ENCODE data around the gene INPP5A. TPM values are rescaled to one million over a fixed set of nuclear protein-coding genes. Genes with fewer than 3 reads are reported as not detected.
"Not testable (repeated sequence)": the region's sequence is repeated elsewhere in the genome, so short reads cannot be mapped to it uniquely, and the experiment has no call there.

Gene INPP5A
- polyA plus RNA-seq, 1 donor = 51.2 TPM

DNA sequence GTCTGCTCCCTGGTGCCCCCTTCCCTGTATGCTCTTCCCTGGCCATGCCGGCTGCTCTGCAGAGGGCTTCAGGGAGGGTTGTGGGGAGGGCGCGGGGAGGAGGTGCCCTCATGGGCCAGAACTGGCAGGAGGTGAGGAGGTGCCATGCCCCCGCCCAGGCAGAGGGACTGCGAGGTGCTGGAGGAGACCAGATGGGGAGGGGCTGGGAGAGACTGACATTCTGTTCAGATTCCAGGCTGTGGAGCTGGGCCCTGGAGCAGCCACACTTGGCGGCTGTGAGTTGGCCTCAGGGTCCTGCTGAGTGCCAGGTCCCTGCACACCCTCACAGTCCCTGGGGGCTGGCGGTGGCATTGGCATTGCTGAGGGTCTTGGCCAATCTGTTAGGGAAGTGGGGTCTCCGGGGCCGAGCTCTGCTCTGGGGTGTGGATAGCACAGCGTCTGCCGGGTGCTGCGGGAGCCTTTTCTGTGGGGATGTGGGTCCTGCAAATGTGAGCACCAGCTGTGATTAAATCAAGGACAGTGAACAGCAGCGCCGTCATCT is 25.4 kb downstream of the INPP5A start:
- DNase-seq (ENCODE audit: low read depth) = no peak

DNA sequence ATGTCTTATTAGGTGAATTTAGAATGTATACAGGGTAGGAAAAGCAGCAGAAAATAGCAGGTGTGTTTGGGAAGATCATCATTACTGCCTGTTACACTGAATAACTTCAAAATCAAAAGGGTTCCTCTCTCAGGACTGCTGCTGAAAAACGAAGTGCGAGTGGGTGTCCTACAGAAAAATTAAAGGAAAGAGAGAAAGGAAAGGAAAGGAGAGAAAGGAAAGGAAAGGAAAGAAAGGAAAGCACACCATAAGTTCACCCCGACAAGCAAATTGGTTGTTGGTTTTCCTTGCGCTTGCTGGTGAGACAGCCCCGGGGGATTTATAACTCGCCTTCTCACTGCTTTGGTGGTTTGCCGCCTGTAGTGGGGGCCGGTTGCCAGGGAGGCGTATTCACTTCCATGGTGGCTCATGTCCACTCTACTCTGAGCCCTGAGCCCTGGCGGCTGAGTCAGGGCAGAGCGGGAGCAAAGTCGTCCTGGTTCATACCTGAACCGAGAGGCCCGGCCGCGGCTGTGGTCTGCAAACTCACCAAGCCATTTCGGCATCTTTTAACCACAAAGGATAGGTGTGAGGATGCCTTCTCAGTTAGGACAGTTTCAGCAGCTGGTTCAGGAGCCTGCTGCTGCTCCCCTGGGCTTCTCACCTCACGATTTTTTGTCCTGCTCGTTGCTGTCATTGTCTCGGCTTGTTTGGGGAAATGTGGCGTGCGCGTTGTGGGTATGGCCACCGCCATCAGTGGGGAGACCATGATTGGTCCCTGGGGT is 26.1 kb downstream of the INPP5A start:
- no peak for DNase-seq (ENCODE audit: low read depth)

DNA sequence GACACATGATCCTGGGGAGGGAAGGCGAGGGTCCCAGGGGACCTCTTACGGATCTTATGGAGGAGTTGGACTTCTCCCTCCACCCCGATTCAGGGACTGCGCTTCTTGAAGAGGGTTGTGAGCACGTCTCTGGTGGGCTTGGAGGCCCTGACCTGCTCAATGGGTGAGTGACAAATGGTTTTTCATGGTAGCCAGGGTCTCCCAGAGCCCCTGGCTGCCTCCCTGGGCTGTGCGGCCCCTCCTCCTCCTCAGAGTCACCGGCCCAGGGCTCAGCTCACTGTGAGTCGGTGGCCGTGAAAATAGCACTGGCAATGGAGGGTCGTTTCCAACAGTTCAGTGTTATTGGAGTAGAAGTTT is 26.6 kb downstream of the INPP5A start:
- DNase-seq (ENCODE audit: low read depth) = no peak

DNA sequence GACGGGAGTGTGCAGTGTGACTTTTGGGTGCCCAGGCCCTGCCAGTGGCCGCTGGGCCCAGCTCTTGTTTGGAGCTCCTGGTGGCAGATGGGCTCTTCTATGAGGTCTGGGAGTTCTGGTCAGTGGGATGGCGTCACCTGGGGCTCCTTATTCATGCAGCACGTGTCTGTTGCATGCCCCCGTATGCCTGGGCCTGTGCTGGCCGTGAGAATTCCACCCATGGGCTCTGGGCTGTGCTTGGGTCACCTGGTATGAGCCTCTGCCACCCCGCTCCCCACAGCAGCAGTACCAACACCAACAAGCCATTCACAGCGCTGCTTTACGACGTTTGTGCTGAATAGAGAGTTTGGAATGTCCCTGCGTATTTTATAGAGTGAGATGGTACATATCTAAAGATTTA is 27.1 kb downstream of the INPP5A start:
- DNase-seq (ENCODE audit: low read depth) = no peak

DNA sequence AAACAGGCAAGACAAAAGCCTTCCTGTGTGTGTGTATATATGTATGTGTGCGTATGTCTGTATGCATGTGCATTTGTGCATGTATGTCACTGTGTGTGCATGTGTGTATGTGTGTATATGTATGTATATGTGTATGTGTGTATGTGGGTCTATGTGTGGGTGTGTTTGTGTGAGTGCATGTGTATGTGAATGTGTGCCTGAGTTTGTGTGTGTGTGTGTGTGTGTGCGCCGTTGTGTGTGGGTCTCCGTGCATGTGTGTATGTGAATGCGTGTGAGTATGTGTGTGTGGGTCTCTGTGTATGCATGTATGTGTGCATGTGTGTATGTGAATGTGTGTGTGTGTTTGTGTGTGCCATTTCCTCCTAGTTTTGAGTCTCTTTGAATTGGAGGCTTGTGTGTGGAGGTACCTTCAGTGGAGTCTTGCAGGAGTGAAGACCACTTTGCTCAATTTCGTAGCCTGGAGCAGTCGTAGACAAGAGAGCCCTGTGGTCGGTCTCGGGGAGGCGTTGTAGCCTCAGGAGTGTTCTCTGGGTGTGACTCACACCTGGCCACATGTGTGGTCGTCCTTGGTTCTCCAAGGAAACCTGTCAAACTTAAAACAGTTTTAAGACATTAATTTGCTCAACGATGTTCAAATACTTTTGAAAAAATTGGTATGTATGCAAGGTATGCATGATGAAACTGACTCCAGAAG is 28.1 kb downstream of the INPP5A start:
- DNase-seq (ENCODE audit: low read depth) = no peak

DNA sequence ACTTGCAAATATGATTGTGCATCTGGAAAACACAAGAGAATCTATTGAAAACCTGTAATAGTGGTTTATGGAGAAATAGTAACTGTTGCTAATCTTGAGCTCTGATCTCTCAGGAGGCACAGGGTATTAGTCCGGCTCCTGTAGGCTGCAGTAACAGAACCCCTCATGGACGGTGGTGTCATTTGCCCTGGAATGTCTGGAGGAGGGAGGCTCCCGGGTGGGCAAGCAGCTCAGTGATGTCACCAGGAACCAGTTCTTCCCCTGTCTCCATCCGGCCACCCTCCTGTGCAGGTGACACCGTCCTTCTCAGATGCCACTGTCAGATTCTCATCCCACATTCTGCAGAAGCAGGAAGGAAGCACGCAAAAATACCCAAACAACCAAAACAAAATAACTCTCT is 29.3 kb downstream of the INPP5A start:
- DNase-seq (ENCODE audit: low read depth) = no peak

DNA sequence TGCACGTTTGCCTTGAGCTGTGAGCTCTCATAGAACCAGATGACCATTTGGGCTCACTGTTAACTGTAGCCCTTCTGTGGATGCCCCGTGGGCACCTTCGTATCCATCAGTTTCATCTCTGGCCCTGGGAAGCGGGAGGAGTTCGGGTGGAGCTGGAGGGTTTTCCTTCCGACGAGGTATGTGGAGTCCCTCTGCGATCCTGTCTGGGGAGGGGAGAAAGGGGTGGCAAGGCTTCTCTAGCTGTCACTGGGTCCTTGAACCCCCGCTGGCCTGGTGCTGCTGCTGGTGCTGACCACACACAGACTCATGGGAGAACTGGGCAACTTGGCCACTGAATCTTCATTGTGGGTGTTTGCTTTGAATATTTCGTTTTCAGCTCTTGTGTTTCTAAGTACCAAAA is 32.7 kb downstream of the INPP5A start:
- DNase-seq (ENCODE audit: low read depth) = no peak

DNA sequence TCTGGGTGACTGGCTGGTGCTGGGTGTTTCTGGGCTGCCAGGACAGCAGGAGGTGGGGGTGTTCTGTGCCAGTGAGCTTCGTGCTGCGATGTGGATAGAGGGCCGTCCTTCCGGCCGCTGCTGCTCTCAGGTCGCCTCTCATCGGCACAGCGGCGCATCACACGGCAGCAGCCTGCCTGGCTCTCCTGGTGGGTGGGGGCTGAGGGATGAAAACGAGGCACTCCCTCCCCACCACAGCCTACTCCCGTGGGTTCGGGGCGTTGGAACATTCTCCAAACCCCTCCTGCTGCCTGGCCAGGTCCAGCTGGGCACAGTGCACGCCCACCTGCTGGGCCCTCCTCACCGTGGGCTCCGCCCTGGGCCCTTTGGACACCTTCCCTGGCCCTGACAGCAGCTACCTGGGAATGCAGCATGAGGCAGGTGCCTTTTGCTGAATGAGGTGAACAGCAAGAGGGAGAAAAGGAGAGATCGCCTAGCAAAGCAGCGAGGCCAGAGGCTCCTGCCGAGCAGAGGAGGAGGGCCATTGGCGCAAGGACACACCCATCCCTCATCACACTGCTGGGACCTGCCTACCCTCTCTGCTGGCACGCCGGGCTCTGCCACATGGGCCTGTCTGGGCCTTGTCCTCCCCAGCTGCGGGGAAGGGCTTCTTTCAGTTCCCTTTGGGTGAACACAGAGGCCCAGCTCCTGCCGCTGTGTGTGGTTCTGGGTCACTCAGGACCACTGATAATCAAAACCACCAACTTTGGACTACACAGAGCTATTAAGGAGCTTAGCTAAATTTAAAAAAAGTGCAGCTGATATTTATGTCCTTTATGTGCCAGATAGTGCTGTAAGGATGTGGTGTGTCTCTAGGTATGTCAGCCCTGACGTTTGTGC is 33.4 kb downstream of the INPP5A start:
- no peak for DNase-seq (ENCODE audit: low read depth)

DNA sequence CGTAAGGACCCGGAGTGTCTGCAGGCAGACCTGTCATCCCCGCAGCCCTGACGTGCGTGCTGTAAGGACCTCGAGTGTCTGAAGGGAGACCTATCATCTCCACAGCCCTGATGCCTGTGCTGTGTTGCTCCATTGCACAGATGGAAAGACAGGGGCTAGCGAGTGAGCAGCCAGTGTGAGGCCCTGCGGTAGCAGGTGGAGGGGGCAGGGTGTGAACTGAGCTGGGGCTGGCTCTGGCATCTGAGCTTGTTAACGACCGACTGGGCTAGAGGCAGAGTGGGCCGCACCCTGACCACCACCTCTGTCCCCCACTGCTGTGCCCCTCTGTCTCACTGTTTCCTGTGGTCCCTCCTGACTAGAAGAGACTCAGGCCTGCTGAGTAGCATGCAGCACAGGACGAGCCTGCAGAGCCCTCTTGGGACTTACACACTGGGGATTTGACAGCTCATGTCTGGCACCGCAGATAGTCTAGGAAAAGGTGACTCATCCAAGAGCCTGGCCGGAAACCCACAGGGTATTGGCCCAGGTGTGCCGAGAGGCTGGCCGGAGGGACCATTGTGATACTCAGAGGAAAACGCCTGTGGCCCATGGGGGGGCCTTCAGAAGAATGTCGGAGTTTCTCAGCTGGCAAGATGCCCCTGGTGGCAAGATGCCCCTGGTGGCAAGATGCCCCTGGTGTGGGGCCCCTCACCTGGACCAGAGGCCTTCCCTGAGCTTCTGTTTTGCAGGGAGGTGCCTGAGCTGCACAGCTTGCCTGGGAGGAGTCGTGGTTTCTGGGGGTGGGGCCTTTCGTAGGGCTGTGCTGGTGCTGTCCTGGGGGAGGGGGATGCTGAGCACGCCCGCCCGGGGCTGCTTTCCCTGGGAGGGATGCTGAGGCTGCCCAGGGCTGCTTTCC is 34.3 kb downstream of the INPP5A start:
- DNase-seq (ENCODE audit: low read depth) = no peak

DNA sequence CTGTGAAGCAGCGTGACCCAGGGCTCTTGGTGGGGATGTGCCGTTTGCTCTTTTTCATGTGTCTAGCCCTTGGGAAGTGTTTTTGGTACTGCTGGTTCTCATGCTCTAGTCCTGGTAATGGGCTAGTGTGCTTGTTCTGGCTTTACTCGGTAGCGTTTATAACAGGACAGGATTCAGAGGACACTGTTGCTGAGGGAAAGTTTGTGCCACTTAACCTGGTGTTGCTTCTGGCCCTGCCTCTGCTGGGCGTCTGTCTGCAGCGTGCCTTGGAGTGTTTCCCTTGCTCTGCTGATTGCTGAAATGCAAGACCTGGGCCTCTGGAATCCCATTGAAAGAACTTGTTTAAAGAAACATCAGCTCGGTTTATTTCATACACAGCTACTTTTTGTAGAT is 35.0 kb downstream of the INPP5A start:
- DNase-seq (ENCODE audit: low read depth) = no peak

DNA sequence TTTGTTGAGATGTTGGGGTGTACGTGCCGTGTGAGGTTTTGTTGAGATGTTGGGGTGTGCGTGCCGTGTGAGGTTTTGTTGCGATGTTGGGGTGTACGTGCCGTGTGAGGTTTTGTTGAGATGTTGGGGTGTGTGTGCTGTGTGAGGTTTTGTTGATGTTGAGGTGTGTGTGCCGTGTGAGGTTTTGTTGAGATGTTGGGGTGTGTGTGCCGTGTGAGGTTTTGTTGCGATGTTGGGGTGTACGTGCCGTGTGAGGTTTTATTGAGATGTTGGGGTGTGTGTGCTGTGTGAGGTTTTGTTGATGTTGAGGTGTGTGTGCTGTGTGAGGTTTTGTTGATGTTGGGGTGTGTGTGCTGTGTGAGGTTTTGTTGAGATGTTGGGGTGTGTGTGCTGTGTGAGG is 35.4 kb downstream of the INPP5A start:
- DNase-seq (ENCODE audit: low read depth) = not testable (repeated sequence)

DNA sequence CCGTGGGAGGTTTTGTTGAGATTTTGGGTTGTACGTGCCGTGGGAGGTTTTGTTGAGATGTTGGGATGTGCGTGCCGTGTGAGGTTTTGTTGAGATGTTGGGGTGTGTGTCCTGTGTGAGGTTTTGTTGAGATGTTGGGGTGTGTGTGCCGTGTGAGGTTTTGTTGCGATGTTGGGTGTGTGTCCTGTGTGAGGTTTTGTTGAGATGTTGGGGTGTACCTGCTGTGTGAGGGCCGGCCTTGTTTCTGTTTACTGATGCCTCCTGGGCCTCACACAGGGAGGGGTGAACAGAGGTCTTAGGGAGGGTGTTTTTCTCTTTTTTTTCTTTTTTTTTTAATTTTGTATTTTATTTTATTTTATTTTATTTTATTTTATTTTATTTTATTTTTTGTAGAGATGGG is 36.7 kb downstream of the INPP5A start:
- DNase-seq (ENCODE audit: low read depth) = no peak

DNA sequence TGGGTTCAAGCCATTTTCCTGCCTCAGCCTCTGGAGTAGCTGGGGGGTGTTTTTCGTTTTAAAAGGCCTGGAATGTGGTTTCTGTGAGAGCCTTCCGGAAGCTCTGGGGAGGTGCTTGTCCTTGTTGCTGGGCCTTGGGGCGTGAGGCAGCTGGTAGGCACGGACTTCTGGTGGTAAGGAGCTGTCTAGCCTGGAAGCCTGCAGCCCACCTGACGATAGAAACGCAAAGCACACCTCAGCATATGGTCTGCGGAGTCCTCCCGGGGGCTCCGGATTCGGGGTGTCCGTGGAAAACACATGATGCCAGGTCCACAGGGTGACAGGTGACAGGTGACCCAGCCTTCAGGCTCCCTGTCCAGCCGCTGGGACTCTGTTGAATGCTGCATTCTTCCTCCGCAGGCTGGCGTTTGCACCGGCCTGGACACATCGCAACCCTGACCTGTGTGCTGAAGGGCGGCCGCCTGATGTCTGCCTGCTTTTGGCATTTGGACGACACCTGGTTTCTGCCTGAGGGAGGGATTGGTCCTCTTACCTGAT is 37.3 kb downstream of the INPP5A start:
- no peak for DNase-seq (ENCODE audit: low read depth)

DNA sequence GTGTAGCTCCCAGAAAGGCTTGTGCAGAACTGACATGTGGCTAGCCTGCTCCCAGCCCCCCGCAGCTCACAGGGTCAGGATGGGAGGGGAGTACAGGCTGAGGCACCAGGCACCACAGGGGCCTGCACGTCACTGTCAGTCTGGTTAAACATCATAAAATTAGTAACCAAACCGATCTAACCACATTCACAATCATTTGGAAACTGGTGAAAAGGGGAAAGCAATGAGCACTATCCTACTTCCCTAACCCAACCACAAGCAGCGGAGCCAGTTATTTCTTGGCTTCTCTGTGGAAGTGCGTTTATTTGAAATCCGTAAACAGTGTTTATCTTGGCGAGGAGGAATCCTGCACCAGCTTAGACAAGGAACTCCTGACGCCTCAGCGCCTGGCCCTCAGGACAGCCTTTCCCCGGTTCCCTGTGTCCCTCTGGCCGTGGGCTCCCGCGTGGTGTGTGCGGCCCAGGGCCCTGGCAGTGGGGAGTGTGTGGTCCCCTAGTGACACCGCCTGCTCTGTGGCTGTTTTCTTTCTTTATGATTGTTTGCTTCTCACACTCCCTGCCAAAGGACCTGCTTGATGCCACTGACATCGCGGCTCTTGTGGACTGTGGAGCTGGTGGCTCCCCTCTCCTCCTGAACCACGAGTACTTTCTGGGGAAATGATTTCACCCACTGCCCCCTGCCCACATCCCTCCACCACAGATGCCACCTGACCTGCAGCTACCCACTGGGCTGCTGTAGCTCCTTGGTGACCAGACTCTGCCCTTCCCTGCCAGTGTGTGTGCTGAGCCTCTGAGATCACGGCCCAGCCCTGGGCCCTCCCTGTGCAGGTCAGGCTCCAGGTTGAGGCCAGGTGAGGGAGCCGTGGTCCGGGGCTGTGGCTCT is 38.0 kb downstream of the INPP5A start:
- no peak for DNase-seq (ENCODE audit: low read depth)

DNA sequence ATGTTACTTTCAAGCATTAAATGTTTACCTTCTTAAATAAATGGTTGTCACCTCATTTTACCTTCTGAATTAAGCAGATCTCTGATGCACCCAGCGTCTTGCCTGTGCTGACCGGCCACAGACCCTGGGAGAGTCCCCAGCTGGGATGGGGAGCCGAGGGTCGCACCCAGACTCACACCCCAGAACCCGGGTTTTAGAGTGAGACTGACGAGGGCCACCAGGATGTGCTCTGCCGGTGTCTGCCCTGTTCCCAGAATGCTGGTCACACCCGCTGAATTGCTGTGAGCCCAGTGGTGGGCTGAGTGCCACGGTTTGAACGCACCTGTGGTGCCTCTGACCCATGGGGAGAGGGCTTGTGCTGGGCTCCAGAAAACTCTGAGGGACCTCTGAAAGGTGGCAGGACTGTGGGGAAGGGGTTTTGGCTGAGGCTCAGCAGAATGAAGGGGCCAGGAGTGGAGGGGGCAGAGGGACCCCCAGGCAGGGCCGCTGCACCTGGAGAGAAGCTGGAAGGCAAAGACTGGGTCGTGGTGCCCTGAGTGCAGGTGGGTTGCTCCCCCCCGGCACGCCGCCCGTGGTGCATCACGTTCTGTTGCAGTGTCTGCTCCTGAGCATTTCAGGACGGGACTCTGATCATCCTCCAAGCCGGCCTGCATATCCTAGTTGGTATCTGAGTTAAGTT is 39.2 kb downstream of the INPP5A start:
- no peak for DNase-seq (ENCODE audit: low read depth)

DNA sequence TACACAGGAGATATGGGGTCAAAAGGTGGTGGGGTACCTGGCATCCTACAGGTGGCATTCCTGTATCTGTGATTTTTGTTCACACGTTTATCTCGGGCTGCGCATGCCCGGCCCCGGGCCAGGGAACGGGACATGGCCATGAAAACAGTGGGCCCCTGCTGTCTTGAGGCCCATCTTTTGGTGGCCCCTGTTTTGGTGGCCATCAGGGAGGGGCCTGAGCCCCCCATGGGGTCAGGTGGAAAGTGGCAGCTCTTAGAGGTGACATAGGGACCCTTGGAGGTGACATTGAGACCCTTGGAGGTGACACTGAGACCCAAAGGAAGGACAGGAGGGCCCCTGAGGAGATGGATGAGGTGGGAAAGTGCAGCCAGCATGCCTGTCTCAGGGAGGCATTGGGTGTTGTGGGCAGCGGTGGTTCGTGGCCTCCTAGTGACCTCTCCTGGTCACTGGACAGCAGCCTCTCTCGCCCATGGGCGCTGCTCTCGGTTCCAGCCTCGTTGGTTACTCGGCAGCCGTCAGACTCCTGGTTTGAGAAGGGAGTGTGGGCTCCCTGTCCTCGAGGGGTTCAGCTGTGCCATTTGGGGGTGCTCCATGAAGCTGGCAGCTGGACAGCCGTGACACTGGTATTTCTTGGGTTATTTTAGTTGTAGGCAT is 39.9 kb downstream of the INPP5A start:
- no peak for DNase-seq (ENCODE audit: low read depth)

DNA sequence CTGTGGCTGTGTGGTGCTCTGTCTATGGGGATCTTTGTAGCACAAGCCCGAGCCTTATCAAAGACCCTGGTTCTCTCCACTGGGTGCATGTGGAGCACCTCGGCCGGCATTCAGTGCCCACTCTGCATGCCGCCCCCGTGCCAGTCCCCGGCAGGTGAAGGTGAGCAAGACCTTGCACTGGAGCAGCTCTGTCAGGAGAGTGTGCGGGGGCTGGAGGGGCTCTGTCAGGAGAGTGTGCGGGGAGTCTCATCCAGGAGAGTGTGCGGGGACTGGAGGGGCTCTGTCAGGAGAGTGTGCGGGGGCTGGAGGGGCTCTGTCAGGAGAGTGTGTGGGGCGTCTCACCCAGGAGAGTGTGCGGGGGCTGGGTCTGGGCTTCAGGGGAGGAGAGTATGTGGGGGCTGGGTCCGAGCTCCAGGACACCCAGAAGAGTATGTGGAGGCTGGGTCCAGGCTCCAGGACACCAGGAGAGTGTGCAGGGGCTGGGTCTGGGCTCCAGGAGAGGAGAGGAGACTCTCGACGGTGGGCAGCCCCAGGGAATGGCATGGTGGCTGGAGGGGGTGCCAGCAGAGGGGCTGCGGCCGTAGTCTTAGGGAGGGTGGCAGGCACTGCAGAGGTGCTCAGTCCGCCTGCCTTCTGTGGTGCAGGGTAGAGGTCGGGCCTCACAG is 40.8 kb downstream of the INPP5A start:
- no peak for DNase-seq (ENCODE audit: low read depth)
